SU-DHL-6 (cell line): ENCODE data around the gene MDFIC.

ENCODE experiments used
- EZH2phosphoT487 ChIP-seq: fragments of 200-600 bp; sonication (generic), shearing (Covaris generic); conservative IDR thresholded peaks from 2 replicates; pipeline ENCODE4 v1.6.1; 2018; ENCODE audit warnings: mild to moderate bottlenecking, antibody characterized with exemption, low read length, moderate library complexity, mixed read lengths
- TF ChIP-seq, protein P1 (sequence below): fragments of 200-600 bp; sonication (generic); IDR thresholded peaks from one replicate; pipeline ENCODE4 v1.5.1; 2017; ENCODE audit warnings: antibody characterized with exemption, mild to moderate bottlenecking, low read length, moderate library complexity; ENCODE audit not compliant: insufficient read depth, poor library complexity, severe bottlenecking

DNA sequence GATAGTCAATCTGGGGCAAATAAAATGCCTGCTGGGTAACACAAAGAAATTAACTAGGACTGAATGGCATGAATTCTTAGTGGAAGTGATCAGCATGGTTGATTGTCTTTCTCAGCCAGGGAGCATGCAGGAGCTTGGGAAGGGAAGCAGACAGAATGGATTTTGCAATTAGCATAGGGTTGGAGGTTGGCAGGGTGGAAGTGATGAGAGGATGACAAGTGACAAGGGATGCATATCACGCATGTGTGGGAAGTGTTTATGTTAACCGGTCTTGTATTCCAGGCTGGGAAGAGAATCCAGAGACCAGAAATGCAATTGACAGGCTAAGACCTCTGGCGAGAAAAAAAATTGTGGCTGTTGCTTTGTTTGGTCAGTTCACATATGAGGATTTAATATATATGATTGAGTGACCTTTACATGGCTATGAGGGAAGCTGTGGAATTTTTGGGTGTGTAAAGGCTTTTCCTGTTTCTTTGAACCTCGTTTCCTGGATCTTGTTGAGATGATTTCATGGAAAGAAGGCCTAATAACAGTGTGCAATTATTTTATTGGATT, 8.3 kb downstream of the MDFIC start:
- TF ChIP-seq, protein P1, sequence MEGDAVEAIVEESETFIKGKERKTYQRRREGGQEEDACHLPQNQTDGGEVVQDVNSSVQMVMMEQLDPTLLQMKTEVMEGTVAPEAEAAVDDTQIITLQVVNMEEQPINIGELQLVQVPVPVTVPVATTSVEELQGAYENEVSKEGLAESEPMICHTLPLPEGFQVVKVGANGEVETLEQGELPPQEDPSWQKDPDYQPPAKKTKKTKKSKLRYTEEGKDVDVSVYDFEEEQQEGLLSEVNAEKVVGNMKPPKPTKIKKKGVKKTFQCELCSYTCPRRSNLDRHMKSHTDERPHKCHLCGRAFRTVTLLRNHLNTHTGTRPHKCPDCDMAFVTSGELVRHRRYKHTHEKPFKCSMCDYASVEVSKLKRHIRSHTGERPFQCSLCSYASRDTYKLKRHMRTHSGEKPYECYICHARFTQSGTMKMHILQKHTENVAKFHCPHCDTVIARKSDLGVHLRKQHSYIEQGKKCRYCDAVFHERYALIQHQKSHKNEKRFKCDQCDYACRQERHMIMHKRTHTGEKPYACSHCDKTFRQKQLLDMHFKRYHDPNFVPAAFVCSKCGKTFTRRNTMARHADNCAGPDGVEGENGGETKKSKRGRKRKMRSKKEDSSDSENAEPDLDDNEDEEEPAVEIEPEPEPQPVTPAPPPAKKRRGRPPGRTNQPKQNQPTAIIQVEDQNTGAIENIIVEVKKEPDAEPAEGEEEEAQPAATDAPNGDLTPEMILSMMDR, result no peak
- no peak for TF ChIP-seq EZH2phosphoT487
